Activated T-helper 1 cell treated with Interleukin-2 at 50 U/mL for 16 hours (primary cell): ENCODE results near the gene CSTF2T.
"Not testable (repeated sequence)": the region's sequence is repeated elsewhere in the genome, so short reads cannot be mapped to it uniquely, and the experiment has no call there.

Source experiments
- DNase-seq: peaks from one replicate; pipeline ENCODE4 v3.0.0-alpha.2; 2020; ENCODE audit warnings: low read depth

Gene CSTF2T

DNA sequence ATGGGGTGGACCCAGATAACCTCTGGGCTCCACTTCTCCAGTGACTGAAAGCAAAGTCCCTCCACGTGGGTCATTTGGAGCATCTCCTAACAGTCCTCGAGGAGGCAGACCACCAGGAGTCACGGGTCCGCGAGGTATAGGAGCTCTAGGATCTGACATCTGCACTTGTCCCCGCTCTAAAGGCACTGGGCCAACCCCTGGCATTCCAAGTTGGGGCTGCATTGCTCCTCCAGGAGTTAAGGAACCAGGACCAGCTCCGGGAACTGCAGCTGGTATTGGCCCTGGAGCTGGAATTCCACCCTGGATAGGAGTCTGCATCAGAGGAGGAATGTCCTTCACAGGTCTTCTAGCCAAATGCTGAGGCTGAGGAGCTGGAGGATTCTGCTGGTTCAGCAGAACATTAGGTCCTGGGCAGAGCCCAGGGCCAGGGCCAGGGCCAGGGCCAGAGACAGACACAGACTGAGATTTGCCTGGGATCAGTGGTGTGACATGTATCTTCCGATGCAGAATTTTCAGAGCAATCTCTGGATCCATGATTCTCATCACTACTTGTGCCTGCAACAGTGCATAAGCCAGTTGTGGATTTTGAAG is 827 bp downstream of the CSTF2T start:
- DNase-seq = no peak

DNA sequence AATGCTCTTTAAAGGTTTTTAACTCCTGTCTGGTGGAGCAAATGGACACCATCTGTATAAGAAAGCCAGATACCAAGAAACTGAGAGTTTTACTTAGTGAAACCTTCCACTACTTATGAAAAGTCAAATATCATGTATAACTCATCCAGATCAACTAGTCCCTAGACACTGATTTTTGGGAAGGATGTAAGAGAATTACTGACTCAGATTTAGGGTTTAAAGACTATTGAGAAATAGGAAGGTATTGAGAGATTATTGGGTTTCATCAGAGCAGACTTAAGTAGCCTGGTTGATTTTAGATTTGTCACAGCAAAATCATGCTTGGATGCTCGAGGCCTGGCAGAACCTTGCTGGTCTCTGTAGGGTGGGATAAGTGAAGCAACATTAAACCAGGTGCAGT is 3.1 kb downstream of the CSTF2T start:
- no peak for DNase-seq

DNA sequence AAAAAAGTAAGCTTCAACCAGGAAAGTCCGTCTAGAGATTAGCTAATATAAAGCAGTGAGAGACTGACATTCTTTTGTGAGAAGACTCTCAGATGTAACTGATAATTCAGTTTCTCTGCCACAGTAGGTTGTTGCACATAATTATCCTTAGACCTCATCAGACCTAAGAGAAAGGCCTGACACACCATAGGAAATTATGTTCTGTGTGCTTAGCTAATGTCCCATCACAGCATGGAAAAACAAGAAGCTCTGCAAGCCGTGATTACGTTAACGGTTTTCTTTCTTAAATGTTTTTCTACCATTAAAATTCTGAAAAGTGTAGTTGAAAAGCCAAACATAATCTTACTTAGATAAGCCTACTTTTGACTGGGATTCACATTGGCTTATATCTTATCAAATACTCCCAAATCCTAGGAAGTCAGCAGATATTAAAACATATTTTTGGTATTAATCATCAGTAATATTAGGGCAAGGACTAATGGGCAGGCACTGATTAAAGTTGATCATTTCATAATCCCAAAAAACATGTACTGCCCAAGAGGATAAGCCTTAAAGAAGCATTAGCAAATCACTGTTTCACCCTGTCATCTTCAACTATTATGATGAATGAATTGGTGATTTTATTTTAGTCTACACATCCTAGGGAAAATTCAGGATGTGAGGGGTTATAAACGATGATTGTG is 5.2 kb downstream of the CSTF2T start:
- DNase-seq = no peak

DNA sequence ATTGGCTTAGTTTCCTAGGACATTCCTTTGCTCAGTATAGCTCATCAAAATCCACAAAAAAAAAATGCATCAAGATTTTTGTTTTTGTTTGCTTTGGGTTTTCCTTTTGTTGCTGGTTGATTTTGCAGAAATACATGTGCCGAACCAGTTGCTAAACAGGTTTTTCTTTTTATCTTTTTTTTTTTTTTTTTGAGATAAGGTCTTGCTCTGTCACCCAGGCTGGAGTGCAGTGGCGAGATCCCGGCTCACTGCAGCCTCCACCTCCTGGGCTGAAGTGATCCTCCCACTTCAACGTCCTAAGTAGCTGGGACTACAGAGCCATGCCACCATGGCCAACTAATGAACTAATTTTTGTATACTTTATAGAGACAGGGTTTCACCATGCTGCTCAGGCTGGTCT is 8.3 kb downstream of the CSTF2T start:
- DNase-seq = no peak

DNA sequence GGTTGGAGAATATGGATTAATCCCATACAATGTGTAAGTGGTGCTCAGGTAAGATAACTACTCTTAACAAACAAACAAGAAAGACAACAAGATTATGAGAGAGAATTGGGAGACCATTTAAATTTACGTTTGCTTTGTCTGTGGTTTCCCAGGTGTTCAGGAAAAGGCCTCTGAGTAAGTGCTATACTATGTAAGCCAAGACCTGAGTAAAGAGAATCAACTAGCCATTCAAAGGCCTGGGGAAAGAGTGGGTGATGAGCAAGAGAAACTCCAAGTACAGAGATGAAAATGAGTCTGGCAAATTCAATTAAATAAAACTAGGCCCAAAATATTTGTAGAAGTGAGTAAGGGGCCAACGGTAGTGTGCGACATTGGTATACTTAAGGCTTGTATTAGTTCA is 9.9 kb downstream of the CSTF2T start:
- DNase-seq = no peak

DNA sequence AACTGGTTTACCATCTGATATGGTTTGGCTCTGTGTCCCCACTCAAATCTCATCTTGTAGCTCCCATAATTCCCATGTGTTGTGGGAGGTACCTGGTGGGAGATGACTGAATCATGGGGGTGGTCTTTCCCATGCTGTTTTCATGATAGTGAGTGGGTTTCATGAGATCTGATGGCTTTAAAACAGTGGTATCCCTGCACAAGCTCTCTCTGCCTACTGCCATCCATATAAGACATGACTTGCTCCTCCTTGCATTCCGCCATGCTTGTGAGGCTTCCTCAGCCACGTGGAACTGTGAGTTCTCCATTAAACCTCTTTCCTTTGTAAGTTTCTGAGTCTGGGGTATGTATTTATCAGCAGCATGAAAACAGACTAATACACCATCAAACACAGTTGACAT is 10.6 kb downstream of the CSTF2T start:
- not testable (repeated sequence) for DNase-seq

DNA sequence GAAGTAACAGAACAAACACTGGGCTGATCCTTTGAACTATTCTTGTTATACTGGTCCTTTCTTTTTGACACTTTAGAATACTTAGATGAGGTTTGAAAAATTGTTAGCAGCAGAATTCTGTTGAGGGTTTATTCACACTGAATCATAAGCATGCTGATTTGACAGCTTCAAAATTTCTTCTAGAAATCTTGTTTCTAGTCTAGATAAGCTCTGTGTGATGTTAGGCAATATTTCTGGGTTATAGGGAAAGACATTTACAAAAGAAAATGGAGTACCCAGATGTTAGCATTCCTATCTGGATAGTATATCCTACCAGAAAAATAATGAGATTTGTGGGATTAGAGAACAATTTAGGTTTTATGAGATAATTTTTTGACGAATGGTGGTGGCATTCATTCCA is 12.1 kb downstream of the CSTF2T start:
- DNase-seq = no peak

DNA sequence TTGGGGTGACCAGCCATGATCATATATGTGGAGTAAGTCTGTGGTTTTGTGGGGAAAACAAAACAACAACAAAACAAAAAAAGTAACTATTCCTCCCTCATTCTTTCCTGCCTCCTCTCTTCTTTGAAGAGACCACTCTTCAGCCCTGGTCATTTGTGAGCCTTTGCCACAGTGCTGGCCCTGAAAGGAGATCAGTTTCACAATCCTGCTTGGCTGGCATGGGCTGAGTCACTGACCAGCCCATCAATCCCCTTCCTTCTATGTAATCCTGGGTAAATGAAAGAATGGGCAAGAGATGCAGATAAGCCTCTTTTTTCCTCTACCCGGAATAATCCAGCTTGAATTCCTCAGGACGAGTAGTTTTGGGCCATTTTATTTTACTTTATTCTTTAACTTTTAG is 13.6 kb downstream of the CSTF2T start:
- no peak for DNase-seq

DNA sequence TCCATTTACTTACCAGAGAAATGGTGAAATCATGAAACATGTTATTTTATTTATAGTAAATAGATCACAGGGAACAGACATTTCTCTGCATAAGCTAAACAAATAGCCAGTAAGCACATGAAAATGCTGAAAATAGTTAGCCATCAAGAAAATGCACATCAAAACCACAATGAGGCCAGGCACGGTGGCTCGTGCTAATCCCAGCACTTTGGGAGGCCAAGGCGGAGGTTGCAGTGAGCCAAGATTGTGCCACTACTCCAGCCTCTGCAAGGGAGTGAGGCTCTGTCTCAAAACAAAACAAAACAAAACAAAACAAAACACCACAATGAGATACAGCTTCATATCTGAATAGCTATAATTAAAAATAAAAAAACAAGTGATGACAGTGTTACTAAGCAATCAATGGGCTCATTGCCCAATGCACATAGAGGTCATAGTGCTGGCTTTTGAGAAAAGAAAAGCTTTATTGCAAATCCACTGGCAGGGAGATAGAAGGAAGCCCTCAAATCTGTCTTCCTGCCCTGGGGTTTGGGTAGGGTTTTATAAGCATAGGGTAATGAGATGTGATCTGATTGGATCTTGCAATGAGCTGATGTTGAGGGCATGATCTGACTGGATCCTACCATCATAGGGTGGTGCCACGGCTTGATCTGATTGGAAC is 16.2 kb downstream of the CSTF2T start:
- no peak for DNase-seq

DNA sequence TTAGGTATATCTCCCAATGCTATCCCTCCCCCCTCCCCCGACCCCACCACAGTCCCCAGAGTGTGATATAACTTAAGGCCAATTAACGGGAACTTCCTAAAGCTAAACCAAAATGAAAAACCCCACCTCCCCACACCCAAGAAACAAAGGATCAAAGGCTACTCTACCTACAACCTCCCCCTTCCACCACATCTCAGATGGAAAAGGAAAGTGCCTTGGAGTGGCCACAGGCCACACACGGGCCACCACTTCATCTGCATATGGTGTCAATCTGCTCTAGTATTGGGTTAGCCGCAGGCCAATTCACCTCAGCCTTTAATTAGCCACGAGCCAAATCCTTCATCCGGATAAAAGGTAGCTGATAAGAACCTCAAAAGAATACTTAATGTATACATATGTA is 19.6 kb downstream of the CSTF2T start:
- DNase-seq = no peak

DNA sequence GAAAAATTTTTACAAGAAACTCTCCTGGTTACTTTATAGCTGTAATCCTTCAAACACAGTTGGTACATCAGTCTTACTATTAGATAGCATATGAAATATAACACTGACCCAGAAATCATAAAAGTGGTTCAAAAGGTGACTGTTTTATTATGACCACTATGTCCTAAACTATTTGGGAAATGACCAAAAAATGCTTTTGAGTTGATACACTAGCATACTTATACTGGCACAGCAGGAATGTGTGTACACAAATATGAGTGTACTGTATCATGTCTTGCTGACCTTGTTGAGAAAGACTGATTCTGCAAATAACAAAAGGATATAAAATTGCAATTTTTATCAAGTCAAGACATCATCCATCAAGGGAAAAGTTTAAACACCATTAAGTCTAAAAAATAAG is 24.3 kb downstream of the CSTF2T start:
- no peak for DNase-seq

DNA sequence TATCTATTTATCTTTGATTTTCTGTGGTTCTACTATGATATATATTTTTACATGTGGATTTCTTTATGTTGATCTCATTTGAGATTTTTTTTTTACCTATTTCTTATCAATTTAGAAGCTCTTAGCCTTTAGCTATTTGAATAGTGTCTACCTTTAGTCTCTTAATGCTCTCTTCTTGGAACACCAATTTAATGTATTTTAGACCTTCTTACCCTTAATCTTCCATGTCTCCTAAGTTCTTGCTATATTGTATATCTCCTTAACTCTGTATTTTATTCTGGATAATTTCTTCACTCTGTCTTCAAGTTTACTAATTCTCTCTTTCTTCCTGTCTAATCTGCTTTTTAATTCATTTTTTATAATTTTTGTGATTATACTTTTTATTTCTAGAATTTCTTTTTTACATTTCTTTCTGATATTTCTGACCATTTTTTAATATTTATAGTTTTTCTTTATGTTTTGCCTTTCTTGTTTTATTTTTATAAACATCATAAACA is 27.3 kb downstream of the CSTF2T start:
- no peak for DNase-seq

DNA sequence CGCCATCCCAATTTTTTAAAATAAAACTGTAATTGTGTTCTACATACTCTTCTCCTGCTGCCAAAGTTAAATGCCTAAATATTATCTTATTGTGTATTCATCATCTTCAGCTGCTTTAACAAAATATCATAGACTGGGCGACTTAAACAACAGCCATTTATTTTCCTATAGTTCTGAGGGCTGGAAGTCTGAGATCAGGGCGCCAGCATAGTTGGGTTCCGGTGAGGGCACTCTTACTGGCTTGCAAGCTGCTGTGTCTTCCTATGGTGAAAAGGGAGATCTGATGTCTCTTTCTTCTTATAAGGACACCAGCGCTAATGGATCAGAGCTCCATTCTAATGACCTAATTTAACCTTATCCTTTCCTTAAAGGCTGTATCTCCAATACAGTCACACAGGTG is 30.4 kb downstream of the CSTF2T start:
- no peak for DNase-seq

DNA sequence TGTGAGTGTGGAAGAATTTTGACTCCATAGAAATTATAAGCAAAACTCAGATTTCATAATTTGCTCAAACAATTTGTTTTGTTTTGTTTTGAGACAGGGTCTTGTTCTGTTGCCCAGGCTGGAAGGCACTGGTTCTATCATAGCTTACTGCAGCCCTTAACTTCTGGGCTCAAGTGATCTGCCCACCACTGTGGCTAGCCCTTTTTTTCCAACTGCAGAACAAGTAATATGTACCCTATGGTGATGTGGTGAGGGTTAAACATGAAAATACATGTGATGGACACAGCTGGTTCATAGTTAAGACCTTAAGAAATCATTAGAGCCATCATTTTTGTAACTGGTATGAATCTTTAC is 31.1 kb downstream of the CSTF2T start:
- no peak for DNase-seq

DNA sequence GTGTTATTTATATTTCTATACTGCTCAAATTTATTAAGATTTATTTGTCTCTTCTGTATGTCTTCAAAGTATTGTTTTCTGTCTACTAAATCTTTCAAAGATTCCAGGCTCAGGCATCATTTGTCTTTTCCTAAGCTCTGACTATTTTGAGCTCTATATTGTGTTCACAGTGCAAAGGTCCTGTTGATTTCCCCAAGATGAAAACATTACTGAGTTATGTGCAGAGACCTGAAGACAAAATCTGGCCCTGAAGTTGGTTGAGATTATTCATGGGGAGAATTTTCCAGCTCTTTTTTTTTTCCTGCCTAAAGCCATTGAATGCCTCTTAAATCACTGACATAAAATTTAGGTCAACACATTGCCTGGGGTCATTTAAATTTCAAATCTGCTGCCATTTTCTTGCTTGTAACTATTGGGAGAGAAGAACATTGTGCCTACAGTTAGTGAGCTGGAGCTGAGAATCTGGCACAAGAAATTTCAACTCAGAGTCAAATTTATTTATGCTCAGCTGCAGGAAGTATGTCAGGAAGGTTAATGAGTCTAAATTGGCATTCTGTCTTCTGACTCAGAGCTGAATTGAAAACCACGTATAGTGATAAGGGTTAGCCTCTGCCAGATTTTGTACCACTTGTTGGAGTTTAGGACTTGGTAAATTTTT is 31.6 kb downstream of the CSTF2T start:
- DNase-seq = no peak

DNA sequence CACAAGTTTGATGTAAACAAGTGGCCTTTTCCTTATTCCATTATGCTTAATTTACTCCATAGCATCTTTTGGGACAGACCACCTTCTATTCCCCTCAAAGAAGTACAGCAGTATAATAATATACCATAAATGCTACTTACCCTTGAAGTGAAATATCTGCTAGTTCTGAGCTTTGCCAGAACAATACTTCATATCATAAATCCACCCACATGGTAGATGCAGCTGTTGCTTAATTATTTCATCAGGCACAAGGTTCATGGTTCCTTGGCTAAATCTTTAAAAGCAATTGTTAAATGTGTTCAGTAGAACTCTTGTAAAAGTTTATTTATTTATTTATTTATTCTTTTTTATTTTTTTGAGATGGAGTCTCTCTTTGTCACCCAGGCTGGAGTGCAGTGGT is 32.9 kb downstream of the CSTF2T start:
- DNase-seq = no peak

DNA sequence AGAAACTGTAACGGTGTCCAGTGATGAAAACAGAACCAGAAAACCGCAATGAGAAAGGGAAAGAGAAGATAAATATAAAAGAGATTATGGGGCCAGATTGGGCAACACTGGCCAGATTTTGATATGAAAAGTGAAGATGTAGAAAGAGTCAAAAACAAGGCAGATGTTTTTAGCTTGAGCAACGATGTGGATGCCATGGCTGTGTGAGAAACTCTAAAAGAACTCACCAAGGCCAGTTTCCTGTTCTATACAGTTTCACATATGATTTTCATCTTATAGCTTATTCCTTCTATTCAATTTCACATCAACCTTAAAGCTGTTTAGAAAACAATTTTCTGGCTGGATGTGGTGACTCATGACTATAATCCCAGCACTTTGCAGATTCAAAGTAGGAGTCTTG is 36.3 kb downstream of the CSTF2T start:
- no peak for DNase-seq

DNA sequence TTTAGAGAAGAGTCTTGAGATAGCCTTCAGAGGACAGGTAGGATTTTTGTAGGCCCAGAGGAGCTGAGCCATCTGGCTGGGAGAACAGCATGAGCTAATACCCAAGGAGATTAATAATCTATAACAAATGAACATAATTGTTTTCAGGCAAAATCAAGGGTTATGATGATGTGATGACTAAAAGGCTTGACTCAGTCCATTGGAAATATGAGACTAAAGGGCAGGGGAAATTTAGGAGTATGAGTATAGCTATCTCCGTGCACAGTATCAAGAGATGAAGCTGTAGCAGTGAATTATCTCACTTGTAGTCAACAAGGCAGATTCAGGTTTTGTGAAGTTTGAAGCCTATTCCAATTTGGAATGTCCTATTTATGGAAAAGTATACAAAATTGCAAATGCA is 40.1 kb downstream of the CSTF2T start:
- no peak for DNase-seq

DNA sequence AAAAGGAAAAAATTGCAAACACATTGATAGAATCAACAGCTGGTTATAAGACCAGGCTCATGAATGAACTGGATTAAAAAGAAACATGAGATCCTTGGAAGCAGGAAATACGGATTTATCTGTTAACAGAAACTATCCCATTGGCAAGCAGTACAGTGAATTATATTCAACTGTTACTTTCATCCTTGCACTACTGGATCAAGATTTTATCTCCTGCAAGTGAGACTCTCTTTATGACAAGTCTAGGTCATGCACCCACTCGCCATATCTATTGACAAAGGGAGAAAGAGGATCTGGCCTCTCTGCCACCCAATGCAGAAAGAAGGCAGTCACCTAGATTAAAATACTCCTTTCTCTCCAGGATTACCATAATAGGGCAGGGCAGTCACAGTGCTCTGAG is 41.4 kb downstream of the CSTF2T start:
- DNase-seq = no peak

DNA sequence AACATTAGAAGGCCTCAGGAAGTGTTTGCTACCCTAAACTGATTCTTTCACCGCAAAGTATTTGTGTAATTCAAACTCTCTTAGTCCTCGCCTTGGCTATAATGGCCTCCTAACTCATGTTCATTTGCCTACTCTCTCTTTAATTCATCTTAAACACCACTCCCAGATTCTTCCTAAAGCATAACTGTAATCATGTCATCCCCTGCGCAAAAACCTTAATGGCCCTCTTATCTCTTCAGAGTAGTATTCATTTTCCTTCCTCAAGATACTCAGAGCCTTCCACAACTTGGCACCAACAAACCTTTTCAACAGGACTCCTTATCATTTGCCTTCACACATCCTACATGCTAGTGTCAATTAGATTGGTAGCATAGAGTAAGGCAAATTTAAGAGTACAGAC is 42.9 kb downstream of the CSTF2T start:
- no peak for DNase-seq

DNA sequence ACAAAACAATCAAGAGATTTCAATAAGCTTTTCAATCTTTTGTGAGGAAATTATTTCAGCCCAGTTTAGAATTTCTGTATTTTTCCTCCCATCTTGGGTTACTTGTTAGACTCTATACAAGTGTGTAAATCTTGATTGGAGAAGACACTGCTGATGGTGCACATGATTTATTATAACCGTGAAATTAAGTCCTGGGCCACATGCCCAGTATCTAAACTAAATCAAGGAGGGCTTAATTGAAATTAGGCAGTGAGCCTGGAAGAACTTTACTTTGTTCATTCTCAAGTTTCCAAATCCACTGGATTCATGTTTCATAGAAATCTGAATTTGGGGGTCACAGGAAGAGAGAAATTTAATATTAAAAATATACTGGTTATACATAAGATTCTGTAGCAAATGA is 44.5 kb downstream of the CSTF2T start:
- DNase-seq = no peak

DNA sequence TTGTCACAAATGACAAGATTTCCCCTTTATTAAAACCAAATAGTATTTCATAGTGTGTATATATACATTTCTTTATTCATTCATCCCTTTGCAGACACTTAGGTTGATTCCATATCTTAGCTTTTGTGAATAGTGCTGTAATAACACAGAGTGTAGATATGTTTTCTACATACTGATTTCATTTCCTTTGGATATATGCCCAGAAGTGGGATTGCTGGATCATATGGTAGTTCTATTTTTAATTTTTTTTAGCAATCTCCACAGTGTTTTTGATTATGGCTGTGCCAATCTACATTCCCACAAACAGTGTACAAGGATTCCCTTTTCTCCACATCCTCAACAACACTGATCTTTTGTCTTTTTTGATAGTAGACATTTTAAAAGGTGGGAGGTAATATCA is 46.4 kb downstream of the CSTF2T start:
- no peak for DNase-seq

DNA sequence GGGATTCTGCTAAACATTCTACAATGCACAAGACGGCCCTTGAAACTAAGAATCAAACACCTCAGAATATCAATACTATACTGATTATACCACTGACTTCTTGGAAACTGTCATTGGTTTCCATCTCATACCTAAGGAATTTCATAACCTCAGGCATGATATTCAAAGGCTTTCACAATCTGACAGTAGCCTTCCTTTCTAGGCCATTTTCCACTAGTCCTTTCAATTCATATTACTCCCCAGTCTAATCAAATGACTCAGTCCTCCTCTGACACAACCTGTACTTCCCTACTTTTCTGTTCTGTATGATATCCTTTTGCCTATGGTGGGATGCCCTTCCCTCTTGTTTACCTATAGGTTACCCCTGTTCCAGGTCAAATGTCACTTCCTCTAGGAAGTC is 48.3 kb downstream of the CSTF2T start:
- no peak for DNase-seq
